Stimulated activated naive CD4-positive, alpha-beta T cell (primary cell): ENCODE measurements around the gene DYNLL2.
"Not testable (repeated sequence)": the region's sequence is repeated elsewhere in the genome, so short reads cannot be mapped to it uniquely, and the experiment has no call there.

Source experiments
- DNase-seq, 6 experiments: peaks; one replicate each; lab custom pipeline; 2025; lab: John Stamatoyannopoulos, UW

DYNLL2 gene

GRCh38 chr17:58101898-58102297 is 18.7 kb downstream of the DYNLL2 start:
- DNase-seq = not testable (repeated sequence)

GRCh38 chr17:58105093-58105492 is 21.9 kb downstream of the DYNLL2 start:
- DNase-seq = no peak

- no peak for DNase-seq
Measured at GRCh38 chr17:58107306-58107705, 24.1 kb downstream of the DYNLL2 start.

DNA sequence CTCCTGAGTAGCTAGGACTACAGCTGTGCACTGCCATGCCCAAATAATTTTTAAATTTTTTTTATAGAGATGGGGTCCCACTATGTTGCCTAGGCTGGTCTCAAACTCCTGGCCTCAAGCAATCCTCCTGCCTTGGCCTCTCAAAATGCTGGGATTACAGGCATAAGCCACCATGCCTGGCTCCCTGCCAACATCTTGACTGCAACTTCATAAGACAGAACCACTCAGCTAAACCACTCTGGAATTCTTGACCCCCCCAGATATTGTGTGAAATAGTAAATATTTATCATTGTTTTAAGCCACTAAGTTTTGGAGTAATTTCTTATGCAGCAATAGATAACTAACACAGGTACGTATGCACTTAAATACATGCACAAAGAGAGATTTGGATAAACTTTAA is 26.0 kb downstream of the DYNLL2 start:
- no peak for DNase-seq

DNA sequence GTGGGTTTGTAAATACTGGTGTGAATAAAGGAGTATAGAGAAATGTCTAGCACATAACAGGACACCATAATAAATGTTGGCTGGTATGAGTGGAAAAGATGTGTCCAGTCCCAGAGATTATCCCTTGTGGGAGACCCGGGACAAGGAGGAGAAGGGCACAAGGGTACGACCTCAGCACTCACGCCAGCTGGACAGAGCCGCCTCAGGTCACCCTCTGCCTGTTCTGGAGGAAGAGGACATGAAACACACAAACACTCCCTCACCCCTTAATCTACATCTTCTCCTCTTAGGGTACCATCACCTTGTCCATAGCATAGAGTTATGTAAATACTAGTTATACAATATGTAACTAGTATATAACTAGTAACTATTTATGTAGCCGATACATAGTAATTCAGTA is 26.8 kb downstream of the DYNLL2 start:
- DNase-seq = no peak

GRCh38 chr17:58111676-58112075 is 28.5 kb downstream of the DYNLL2 start:
- no peak for DNase-seq

DNA sequence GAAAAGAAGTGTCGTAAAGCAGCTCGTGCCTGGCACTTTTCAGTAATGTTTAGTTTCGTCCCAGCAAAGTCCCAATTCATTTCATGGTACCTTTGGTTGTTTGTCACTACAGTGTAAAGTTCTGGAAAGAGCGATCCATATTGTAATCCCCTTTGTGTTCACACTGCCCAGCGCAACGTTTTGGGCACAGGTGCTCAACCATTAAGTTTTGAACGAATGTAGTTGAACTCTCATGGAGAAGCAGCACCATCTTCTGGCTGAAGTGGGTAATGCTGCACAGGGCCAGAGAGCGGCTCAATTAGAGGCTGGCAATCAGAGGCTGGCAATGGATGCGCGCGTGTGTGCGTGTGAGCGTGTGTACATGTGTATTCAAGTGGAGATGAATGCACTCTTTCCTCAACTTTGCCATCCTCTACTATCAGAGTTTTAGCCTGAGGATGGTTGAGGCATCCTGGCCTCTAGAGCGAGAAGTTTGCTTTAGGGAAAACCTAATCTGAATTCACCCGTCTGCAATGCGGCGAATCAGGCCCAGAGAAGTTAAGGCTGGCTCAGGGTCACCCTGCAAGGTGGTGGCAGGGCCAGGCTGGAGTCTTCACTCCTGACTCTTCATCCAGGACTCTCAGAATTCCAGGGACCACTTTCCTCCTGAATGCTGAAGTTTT is 29.9 kb downstream of the DYNLL2 start:
- DNase-seq = peak; percentile 61 to 85 (median 74)

DNA sequence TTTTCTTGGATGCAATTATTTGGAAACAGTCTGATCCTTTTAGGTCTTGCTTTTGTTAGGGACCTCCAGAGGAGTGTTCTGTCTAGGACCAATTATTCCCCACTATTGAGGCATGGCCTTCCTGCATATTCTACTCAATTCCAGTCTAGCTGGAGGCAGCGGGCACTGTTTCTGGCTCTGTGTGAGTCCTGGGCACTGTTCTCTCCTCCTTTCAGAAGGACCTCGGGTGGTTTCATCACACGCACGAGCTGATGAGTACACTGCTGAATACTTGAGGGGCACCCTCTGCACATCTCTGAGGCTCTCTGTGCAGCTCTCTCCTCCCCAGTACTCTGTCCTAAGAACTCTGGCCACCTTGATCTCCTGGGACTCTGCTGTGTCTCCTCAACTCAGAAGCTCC is 30.7 kb downstream of the DYNLL2 start:
- no peak for DNase-seq

GRCh38 chr17:58117382-58117781 is 34.2 kb downstream of the DYNLL2 start:
- no peak for DNase-seq

GRCh38 chr17:58119491-58119890 is 36.3 kb downstream of the DYNLL2 start:
- DNase-seq = no peak

- DNase-seq = peak; percentile 8 to 70 (median 36)
Measured at GRCh38 chr17:58120195-58120822, 37.1 kb downstream of the DYNLL2 start.

DNA sequence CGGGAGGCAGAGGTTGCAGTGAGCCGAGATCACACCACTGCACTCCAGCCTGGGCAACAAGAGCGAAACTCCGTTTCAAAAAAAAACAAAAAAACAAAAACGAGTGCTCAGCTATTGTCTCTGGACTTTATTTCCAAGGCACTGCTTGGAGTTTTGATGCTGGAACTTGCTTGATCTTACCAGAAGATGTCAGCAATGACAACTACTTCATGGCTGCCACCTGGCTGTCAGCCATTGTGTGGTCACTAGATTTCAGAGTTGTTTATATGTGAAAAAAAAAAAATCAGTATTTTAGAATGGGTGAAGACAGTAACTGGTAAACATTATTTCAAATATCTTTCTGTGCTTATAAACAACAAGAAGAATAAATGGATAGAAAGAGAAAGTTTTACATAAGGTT is 38.7 kb downstream of the DYNLL2 start:
- DNase-seq = peak in 5 of 6 experiments; percentile 5 to 57 (median 41)

GRCh38 chr17:58127846-58128245 is 44.6 kb downstream of the DYNLL2 start:
- DNase-seq = no peak

GRCh38 chr17:58132697-58133096 is 49.5 kb downstream of the DYNLL2 start:
- not testable (repeated sequence) for DNase-seq

DNA sequence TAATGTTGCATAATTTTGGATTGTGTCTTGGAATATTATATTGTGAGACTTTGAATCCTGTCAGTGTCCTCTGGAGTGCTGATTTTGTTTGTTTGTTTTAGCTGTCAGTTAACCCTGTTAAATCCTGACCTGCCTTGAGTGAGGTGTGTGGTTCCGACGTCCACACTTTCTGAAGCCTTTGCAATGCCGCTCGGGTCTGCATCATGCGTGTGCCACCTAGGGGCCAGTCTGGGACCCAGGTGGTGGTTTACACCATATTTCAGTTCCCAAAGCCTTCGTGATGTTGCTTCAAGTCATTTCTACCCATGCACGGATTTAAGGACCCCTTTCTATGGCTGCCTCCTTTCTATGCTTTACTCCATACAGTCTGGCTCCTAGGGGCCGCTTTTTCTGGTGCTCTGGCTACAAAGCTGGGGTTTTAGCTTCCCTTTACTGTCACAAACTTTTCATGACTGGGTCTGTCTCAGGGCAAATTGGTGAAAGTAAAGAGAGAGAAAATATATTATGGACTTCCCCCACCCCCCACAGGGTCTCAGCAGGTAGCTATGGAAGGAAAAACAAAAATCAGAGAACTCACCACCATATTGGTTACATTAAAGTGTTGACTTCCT is 53.6 kb downstream of the DYNLL2 start:
- DNase-seq = no peak

DNA sequence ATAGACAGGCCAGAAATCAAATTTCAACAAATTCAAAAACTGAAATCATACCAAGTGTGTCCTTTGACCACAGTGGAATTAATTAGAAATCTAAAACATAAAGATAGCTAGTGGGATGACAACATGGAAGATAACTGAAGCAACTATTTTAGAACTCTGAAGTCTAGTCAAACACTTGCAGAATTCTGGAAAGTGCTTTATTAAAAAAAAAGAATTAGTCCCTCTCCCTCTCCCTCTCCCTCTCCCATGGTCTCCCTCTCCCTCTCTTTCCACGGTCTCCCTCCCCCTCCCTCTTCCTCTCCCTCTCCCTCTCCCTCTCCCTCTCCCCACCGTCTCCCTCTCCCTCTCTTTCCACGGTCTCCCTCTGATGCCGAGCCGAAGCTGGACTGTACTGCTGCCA is 58.3 kb downstream of the DYNLL2 start:
- no peak for DNase-seq

DNA sequence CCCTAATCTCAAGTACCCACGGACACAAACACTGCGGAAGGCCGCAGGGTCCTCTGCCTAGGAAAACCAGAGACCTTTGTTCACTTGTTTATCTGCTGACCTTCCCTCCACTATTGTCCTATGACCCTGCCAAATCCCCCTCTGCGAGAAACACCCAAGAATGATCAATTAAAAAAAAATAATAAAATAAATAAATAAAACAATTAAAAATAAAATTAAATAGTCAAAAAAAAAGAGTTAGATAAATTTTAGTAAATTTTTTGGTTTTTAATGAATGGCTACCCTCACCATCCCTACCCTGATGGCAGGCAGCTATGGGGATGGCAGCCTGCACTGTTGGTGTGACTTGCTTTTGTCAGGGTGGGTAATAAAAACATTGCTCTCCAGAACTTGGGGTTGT is 60.1 kb downstream of the DYNLL2 start:
- DNase-seq = not testable (repeated sequence)

- DNase-seq = no peak
Measured at GRCh38 chr17:58144801-58145200, 61.6 kb downstream of the DYNLL2 start.
